Fibroblast of peridontal ligament (primary cell): ENCODE results near the gene NTN1.

Experiments
- DNase-seq: peaks from one replicate; pipeline ENCODE4 v3.0.0-alpha.2; 2010; ENCODE audit errors: extremely low read depth

Gene NTN1

GRCh38 chr17:9037736-9038135 is 16.4 kb downstream of the NTN1 start:
- DNase-seq = no peak

GRCh38 chr17:9038380-9038779 is 17.1 kb downstream of the NTN1 start:
- DNase-seq = no peak

GRCh38 chr17:9044772-9045463 is 23.6 kb downstream of the NTN1 start:
- no peak for DNase-seq

DNA sequence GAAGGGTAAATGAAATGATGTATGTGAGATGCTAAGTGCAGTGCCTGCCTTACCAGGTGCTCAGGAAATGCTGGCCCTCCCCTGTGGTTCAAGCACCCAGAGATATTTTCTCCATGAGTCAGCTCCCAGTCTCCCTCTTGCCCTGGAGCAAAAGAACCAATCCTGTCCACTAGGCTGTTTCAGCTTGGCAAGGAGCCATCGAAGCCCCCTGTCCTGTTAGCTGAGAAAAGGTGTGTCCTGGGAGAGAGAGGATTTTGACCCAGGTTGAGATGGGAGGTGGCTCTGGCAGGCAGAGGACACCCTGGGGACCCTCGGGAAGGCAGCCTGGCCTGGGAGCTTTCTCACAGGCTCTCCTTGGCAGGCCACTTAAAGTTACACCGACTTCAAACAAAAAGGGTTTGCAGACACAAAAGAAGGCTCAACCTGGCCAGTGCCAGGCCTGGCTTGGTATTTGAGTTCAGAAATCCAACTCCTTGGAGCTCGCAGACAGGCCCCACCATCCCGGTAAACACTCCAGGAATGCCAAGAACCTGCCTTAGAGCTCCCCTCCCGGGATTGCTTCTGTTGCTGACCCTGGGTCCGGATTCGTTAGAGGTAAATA is 29.6 kb downstream of the NTN1 start:
- DNase-seq = no peak

GRCh38 chr17:9051561-9051960 is 30.3 kb downstream of the NTN1 start:
- no peak for DNase-seq

DNA sequence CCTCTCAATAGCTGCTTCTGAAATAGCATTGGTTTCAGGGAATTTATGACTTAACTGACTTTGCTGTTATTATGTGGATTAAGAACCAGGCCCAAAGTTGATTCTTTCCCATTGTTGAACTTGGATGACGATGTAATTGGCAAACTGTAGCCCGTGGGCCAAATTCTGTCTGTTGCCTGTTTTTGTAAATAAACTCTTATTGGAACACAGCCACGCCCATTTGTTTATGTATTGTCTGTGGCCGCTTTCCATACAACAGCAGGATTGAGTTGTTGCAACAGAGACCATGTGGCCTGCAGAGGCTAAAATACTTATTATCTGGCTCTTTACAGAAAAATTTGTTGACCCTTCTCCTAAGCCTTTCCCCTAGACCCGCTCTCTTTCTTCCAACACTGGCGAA is 31.6 kb downstream of the NTN1 start:
- DNase-seq = no peak

GRCh38 chr17:9053406-9053805 is 32.1 kb downstream of the NTN1 start:
- no peak for DNase-seq

- no peak for DNase-seq
Observed at GRCh38 chr17:9054126-9054975, 33.0 kb downstream of the NTN1 start.

DNA sequence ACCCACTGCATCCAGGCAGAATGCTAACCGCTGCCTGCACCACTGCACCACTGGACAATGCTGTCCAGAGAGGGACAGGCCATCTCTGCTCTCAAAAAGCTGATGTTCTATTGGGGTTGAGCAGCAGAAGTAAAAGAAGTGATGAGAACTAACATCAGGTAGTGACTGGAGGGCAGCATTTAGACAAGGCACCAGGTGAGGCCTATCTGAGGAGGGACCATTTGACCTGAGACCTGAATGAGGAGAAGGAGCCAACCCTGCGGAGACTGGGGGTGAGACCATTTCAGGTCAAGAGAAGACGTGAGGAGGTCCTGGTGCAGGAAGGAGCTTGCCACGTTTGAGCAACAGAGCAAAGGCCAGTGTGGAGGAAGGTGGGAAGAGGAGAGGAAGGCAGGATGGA is 34.0 kb downstream of the NTN1 start:
- DNase-seq = no peak

GRCh38 chr17:9056566-9056965 is 35.3 kb downstream of the NTN1 start:
- DNase-seq = no peak

DNA sequence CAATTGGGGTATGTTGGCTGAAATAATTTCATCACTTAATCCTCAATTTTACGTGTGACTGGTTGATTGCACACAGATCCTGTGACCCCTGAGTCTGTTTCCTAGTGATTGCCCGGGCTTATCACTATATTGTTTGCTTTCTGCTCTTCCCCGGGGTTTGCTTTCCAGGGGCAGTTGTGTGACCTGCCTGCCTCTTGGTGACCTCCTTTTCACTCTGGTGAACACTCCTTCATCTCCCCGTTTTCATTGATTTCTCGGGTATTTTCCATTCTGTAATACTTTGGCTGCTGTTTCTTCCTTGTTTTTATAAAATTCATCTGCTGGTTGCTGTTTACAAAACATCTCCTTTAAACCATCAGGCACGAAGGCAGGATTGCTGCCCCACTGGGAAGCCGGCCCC is 36.0 kb downstream of the NTN1 start:
- DNase-seq = no peak

DNA sequence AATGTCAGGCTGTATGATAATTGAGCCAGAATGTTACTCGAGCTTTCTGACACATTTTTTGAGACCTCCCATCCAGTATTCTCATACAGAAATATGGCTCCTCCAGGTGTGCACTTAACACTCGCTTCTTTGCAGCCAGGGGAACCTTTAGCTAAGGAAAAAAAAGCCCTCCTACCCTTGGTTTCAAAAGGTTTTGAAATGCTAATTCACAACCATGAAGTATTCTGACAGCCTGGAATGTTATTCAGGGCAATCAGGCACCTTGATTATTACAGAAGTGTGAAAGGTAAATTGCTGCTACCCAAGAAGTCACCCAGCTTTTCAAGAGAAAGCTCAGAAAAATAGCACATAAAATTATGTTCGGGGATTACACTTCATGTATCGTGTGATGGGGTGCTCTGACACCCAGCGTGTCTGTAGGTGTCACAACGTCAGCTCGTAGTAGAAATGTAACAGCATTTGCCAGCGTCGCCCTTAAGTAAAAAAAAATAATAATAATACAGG is 41.1 kb downstream of the NTN1 start:
- DNase-seq = no peak

- no peak for DNase-seq
Observed at GRCh38 chr17:9064311-9064834, 43.1 kb downstream of the NTN1 start.

- DNase-seq = no peak
Observed at GRCh38 chr17:9071016-9071415, 49.7 kb downstream of the NTN1 start.

GRCh38 chr17:9071811-9072498 is 50.6 kb downstream of the NTN1 start:
- no peak for DNase-seq

DNA sequence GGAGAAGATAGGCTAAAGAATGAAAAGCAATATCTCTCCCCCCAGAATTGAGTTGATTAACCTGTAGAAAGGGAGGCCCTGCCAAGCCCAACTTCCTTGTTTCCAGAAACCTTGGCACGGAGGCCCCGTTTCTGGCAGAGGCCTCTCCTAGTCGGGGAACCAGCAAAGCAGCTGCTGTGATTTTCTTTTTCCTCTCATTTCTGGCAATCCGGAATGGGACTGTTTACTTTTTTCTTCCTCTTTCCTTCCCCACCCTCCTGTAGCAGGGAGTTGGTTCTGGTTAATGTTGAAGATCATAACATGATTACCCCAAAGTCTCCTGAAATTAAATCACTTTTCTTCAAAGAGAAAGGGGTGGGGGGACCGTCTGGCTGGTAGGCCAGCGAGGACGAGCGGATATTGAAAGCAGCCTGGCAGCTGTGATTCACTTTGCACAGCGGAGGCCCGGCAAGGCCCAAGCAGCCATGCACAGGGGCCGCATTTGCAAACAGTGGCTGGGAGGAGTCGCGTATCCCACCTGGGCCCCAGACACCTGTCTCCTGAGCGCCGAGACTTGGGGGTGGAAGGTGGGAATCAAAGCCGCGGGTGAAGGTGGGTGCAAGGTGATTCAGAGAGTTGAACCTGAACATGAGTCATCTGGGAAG is 51.5 kb downstream of the NTN1 start:
- DNase-seq = no peak

DNA sequence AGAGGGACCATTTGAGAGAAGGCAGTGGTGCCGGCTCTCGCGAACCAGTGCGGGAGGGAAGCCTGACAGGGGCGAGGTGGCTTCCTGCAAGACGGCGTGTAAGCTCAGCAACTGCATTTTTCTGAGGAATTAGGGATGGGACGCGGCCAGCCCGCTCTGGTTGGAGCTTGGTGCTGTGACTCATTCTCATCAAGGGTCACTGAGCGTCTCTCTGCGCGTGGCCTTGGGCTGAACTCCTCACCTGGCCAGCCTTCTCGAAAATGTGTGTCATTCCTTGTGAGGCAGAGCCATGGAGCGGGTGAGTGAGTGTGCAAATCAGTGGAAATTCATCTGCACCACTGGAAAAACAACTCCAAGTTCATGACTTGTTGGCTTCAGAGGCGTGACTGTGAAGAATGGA is 52.8 kb downstream of the NTN1 start:
- no peak for DNase-seq

DNA sequence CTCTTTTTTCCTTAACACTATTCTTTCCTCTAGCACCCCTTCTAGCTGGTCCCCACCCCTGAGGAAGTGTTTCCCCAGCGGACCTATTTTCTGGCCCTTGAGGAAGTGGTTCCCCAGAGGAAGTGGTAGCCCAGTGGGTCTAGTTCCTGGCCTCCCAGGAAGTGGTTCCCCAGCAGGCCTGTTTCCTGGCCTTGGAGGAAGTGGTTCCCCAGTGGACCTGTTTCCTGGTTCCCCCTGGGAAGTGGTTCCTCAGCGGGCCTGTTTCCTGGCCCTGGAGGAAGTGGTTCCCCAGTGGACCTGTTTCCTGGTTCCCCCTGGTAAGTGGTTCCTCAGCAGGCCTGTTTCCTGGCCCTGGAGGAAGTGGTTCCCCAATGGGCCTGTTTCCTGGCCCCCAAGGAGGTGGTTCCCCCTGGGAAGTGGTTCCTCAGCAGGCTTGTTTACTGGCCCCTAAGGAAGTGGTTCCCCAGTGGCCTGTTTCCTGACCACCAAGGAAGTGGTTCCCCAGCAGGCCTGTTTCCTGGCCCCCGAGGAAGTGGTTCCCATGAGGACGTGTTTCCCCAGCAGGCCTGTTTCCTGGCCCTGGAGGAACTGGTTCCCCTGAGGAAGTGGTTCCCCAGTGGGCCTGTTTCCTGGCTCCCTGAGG is 58.3 kb downstream of the NTN1 start:
- DNase-seq = no peak

- DNase-seq = no peak
Observed at GRCh38 chr17:9080296-9080914, 59.1 kb downstream of the NTN1 start.

GRCh38 chr17:9080983-9081382 is 59.7 kb downstream of the NTN1 start:
- DNase-seq = no peak
